ENCODE data around the gene LRRC7.

Gene LRRC7

DNA sequence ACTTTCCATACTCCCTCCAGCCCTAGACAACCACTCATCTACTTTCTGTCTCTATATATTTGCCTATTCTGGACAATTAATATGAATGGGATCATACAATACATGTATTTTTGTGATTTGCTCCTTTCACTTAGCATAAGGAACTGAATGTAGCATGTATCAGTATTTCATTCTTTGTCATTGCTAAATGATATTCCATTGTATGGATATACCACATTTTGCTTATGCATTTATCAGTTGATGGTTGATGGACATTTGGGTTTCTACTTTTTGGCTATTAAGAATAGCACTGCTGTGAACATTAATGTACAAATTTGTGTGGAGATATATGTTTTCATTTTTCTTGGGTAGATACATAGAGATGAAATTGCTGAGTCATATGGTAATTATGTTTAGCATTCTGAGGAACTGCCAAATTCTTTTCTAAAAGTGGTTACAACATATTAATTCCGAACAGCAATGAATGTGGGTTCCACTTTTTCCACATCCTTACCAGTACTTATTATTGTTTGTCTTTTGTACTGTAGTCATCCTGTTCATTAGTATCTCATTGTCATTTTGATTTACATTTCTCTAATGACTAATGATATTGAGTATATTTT, 516.7 kb downstream of the LRRC7 start:
- in situ Hi-C loops (cut with MboI; ENCODE audit: low sequenced_read_pairs, unreplicated experiment), result no loop called here
- TF ChIP-seq, protein P1, sequence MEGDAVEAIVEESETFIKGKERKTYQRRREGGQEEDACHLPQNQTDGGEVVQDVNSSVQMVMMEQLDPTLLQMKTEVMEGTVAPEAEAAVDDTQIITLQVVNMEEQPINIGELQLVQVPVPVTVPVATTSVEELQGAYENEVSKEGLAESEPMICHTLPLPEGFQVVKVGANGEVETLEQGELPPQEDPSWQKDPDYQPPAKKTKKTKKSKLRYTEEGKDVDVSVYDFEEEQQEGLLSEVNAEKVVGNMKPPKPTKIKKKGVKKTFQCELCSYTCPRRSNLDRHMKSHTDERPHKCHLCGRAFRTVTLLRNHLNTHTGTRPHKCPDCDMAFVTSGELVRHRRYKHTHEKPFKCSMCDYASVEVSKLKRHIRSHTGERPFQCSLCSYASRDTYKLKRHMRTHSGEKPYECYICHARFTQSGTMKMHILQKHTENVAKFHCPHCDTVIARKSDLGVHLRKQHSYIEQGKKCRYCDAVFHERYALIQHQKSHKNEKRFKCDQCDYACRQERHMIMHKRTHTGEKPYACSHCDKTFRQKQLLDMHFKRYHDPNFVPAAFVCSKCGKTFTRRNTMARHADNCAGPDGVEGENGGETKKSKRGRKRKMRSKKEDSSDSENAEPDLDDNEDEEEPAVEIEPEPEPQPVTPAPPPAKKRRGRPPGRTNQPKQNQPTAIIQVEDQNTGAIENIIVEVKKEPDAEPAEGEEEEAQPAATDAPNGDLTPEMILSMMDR (IDR thresholded peaks at IDR 0.05; ENCODE audit: borderline replicate concordance, control extremely low read depth, extremely low read depth, insufficient read depth, missing control alignments), result no peak
- no peak for DNase-seq (ENCODE audit: low spot score)

DNA sequence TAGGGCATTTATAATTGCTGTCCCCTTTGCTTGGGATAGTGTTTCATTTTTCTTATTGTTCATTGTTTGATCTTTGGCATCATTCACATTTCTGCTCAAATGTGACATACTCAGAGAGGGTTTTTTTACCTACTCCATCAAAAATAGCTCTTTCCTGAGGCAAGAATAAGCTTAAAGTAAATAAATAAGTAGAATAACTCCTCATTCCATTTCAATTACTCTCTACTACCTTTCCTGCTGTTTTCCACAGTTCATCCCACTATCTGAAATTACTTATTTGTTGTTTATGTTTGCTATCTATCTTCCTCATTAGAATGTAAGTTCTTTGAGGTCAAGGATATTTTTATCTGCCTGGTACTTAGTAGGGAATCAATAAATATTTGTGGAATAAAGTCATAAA, 517.8 kb downstream of the LRRC7 start:
- in situ Hi-C loops (cut with MboI; ENCODE audit: low sequenced_read_pairs, unreplicated experiment), result no loop called here
- TF ChIP-seq, protein P1 (IDR thresholded peaks at IDR 0.05; ENCODE audit: borderline replicate concordance, control extremely low read depth, extremely low read depth, insufficient read depth, missing control alignments), result no peak
- DNase-seq (ENCODE audit: low spot score), result no peak

DNA sequence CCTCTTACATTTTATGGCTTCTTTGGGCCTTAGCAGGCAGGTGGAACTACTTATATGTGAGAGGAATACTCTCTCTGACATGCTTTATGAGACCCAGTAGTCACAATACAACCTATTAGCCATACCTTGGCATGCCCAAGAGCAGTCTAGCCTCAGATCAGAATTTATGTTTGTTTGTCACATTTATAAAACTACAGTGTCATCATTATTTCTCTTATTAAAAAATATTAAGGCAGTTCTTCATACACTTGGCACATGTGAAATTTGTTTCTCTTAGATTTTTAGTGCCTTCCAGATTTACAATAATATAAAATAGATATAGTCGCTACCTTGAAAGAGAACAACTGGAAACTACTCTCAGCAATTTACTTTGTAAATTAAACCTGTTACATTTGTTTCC, 519.2 kb downstream of the LRRC7 start:
- DNase-seq (ENCODE audit: low spot score), result no peak
- in situ Hi-C loops (cut with MboI; ENCODE audit: low sequenced_read_pairs, unreplicated experiment), result no loop called here
- TF ChIP-seq, protein P1 (IDR thresholded peaks at IDR 0.05; ENCODE audit: borderline replicate concordance, control extremely low read depth, extremely low read depth, insufficient read depth, missing control alignments), result no peak

DNA sequence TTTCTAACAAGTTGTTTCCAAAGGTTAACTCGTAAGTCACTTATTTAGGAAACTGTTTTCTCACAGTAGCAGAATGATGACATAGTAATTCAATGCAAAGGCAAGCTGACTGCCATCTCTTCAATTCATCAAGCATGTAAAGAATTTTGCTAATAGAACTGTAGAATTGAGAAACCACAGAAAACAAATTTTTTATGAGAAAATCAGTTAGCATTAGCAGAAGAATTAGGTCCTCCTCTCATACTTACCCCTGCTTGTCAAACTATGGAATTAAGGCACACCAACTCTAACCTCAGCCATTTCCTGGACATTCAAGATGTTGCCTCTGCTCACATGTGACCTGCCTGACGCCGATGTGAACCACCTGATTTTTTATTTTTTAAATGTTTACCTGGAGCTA, 522.4 kb downstream of the LRRC7 start:
- TF ChIP-seq, protein P1 (IDR thresholded peaks at IDR 0.05; ENCODE audit: borderline replicate concordance, control extremely low read depth, extremely low read depth, insufficient read depth, missing control alignments), result no peak
- no peak for DNase-seq (ENCODE audit: low spot score)
- in situ Hi-C loops (cut with MboI; ENCODE audit: low sequenced_read_pairs, unreplicated experiment), result no loop called here

DNA sequence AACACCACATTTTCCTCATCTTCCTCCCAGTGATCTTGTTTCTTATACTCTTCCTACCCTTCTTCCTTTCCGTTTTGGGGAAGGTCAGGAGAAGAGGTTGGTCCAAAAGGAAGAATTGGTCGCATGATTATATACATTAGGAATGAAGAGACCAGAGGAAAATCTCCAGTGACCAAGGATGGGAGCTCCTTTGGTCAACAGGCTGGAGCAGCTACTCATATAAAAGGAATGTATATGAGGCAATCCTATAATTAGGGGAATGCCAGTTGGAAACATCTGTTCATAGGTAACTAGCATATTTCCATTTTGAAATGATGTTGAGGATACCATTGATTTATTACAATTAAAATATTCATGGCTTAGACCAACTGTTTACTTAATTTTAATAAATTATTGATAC, 523.2 kb downstream of the LRRC7 start:
- in situ Hi-C loops (cut with MboI; ENCODE audit: low sequenced_read_pairs, unreplicated experiment), result no loop called here
- TF ChIP-seq, protein P1 (IDR thresholded peaks at IDR 0.05; ENCODE audit: borderline replicate concordance, control extremely low read depth, extremely low read depth, insufficient read depth, missing control alignments), result no peak
- DNase-seq (ENCODE audit: low spot score), result no peak

DNA sequence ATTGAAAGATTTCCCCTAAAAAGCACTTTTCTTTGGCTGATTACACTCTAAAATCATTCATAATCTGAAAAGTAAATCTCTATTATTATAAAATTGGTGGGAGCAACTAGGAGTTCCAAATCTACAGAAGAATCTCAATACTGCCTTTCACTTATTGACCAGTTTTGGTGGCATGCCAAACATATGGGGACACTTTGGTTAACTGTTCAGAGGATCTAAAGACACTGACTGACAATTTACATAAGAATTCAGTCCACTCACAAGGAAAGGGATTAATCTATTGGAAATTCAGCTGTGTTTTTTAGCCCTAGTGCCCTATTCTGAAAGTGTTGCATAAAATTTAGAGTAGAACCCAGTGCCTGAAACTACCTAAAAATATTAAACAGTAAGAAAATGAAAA, 524.1 kb downstream of the LRRC7 start:
- in situ Hi-C loops (cut with MboI; ENCODE audit: low sequenced_read_pairs, unreplicated experiment), result no loop called here
- no peak for DNase-seq (ENCODE audit: low spot score)
- TF ChIP-seq, protein P1 (IDR thresholded peaks at IDR 0.05; ENCODE audit: borderline replicate concordance, control extremely low read depth, extremely low read depth, insufficient read depth, missing control alignments), result no peak

Measured in GM13976 (cell line).